ENCODE measurements around the gene TFB1M.

TFB1M gene

DNA sequence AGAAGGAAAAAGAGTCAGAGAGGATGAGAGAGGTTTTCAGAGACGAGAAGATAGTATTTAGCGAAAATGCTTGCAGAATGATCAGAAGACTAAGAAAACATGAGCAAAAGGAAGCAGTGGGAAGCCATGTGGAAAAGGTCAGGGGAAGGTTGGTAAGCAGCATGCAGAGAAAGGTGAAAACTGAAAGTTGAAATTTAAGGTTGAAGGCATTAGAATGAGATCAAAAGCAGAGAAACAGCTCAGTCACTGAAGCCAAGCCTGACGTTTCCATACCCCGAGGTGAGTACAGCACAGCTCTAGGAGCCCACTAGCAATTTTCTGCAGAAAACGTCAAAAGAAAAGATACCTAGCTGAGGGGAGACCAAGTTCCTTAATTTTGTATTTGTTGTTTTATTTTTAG, 19.1 kb upstream of the TFB1M start:
- Histone ChIP-seq H3K27me3 (replicated peaks; ENCODE audit: control insufficient read depth, insufficient read depth, low read length) (no peaks in the 10 kb centered on the region), H3K4me3 (replicated peaks; ENCODE audit: low read depth, low read length) (no peak overlapping the region), H3K36me3 (ENCODE audit: control insufficient read depth, insufficient read depth, low read length) (no peaks in the 10 kb centered on the region)
- TF ChIP-seq, protein P1, sequence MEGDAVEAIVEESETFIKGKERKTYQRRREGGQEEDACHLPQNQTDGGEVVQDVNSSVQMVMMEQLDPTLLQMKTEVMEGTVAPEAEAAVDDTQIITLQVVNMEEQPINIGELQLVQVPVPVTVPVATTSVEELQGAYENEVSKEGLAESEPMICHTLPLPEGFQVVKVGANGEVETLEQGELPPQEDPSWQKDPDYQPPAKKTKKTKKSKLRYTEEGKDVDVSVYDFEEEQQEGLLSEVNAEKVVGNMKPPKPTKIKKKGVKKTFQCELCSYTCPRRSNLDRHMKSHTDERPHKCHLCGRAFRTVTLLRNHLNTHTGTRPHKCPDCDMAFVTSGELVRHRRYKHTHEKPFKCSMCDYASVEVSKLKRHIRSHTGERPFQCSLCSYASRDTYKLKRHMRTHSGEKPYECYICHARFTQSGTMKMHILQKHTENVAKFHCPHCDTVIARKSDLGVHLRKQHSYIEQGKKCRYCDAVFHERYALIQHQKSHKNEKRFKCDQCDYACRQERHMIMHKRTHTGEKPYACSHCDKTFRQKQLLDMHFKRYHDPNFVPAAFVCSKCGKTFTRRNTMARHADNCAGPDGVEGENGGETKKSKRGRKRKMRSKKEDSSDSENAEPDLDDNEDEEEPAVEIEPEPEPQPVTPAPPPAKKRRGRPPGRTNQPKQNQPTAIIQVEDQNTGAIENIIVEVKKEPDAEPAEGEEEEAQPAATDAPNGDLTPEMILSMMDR (IDR thresholded peaks at IDR 0.05; ENCODE audit: insufficient read depth, low read length, poor library complexity, severe bottlenecking) = no peak
- no peak for DNase-seq (ENCODE audit: extremely low read depth, insufficient read length)

DNA sequence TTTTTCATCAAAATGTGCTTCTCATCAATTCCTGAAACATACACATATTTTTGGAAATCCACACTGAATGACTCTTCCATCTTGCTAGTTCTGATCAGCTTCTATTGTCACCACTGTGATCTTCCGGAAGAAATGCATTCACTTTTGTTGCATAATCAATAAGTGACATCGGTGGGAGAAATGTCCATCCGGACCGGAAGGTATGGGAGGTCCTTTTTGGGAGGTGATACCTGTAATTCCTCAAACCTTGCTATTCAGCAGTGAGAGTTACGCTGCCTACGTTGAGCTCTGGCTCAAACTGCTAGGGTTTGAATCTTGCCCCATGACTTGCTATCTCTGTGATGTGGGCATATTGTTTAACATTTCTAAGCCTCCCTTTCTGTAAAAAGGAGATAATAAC, 16.6 kb upstream of the TFB1M start:
- Histone ChIP-seq H3K27me3 (replicated peaks; ENCODE audit: control insufficient read depth, insufficient read depth, low read length) (no peaks in the 10 kb centered on the region), H3K36me3 (ENCODE audit: control insufficient read depth, insufficient read depth, low read length) (no peaks in the 10 kb centered on the region), H3K4me3 (replicated peaks; ENCODE audit: low read depth, low read length) (no peak overlapping the region)
- TF ChIP-seq, protein P1 (IDR thresholded peaks at IDR 0.05; ENCODE audit: insufficient read depth, low read length, poor library complexity, severe bottlenecking) = no peak
- no peak for DNase-seq (ENCODE audit: extremely low read depth, insufficient read length)

- TF ChIP-seq, protein P1 (IDR thresholded peaks at IDR 0.05; ENCODE audit: insufficient read depth, low read length, poor library complexity, severe bottlenecking) = no peak
- no peaks in the 10 kb centered on the region for H3K36me3 ChIP-seq (ENCODE audit: control insufficient read depth, insufficient read depth, low read length)
- H3K4me3 ChIP-seq (replicated peaks; ENCODE audit: low read depth, low read length) = no peak overlapping the region
- DNase-seq (ENCODE audit: extremely low read depth, insufficient read length) = no peak
- H3K27me3 ChIP-seq (replicated peaks; ENCODE audit: control insufficient read depth, insufficient read depth, low read length) = no peaks in the 10 kb centered on the region
Measured at GRCh38 chr6:155330133-155330734, 15.9 kb upstream of the TFB1M start.

DNA sequence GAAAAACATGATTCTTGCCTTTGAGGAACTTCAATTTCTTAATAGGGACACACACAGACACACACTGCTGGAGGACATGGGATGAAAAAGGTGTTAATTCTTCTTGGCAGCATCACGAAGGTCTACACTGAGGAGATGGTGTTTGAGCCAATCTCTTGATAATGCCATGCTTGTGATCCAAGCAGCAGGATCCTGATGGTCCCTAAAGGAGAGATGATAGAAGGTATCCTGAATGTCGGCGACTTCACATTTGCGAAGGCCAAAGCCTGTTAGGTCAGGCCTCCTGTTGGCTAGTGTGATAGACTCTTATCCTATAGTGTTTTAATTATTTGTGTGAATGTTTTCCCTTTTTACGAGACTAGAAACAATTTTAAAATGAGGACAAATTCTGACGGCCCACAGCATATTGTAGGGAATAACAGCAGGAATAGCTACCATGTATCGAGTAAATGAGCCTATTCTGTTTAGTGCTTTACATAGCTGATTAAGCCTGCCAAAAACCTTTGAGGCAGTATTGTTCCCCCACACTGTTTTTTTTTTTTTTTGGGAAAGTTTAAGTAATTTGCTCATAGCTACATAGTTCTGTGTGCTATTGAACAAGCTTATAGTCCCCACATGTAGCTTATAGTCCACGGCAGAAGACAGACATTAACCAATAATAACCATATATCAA, 15.3 kb upstream of the TFB1M start:
- Histone ChIP-seq H3K4me3 (replicated peaks; ENCODE audit: low read depth, low read length) (no peak overlapping the region), H3K27me3 (replicated peaks; ENCODE audit: control insufficient read depth, insufficient read depth, low read length) (no peaks in the 10 kb centered on the region), H3K36me3 (ENCODE audit: control insufficient read depth, insufficient read depth, low read length) (no peaks in the 10 kb centered on the region)
- TF ChIP-seq, protein P1 (IDR thresholded peaks at IDR 0.05; ENCODE audit: insufficient read depth, low read length, poor library complexity, severe bottlenecking) = no peak
- no peak for DNase-seq (ENCODE audit: extremely low read depth, insufficient read length)

DNA sequence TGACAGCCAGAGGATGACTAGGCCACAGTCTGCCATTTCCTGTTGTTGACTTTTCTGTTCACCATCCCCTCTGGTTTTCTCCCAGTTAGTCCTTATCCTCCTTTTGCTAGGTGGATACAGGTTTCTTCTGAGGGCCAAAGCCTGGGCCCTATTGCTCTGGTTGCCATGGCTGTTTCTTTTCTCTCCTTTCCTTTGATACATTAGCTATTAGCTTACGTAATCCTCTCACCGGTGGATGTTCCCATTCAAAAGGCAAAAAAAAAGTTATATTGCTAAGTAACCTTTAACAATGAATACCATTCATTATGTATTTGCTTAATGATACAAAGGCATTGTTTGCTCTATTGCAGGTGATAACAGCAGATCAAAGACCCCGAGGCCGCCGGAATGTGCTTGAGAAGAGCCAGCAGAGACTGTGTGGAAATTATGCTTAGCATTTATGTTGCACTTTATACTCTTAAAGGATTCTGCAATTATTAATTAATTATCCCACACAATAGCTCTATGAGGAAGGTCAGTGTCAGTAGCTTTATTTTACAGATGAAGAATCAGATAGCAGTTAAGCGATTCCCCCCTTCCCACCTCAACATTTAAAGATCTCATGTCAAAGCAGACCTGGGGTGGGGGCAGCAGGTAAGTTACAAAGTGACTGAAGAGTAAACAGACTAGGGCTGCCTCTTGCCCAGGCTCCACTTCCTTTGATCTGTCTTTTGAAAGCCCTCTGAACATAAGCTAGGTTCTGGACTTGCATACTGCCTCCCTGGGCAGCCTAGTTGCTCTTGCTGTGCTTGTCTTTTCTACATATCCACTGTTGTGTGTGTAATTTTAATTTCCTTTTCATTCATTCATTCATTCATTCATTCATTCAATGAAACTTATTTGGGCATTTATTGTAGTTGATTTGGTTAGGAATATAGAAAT, 14.5 kb upstream of the TFB1M start:
- Histone ChIP-seq H3K4me3 (replicated peaks; ENCODE audit: low read depth, low read length) (no peak overlapping the region), H3K36me3 (ENCODE audit: control insufficient read depth, insufficient read depth, low read length) (no peaks in the 10 kb centered on the region), H3K27me3 (replicated peaks; ENCODE audit: control insufficient read depth, insufficient read depth, low read length) (no peaks in the 10 kb centered on the region)
- DNase-seq (ENCODE audit: extremely low read depth, insufficient read length) = no peak
- TF ChIP-seq, protein P1 (IDR thresholded peaks at IDR 0.05; ENCODE audit: insufficient read depth, low read length, poor library complexity, severe bottlenecking) = no peak
